ENCODE data around the gene FAM111A.

DNA sequence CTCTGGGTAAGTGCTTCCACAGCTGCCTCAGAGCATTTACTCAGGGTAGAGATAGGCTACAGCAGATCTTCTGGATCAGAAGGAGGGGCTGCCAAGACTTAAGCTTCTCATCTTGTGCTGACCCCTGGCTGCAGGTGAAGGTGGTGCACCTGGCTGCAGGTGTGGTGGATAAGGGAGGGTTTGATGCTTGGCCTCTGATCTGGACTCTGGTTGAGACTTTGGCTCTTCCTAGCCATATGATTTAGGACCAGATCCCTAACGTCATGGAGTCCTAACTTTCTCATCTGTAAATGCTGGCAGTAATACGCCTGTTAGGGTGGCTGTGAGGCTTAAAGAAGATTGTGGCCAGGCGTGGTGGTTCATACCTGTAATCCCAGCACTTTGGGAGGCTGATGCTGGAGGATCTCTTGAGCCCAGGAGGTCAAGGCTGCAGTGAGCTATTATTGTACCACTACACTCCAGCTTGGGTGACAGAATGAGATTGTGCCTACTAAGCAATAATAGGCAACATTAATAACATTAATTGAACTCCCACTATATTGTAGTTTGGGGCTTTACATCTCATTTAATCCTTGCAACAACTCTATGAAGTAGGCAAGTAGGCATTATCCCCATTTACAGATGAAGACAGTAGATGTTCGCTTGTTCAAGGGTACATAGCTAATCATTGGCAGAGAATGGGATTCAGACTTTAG is 39.9 kb downstream of the FAM111A start:
- TF ChIP-seq CTCF (IDR thresholded peaks at IDR 0.05; ENCODE audit: extremely low read depth in 1 of 2, insufficient read depth in 1 of 2, low read depth in 1 of 2, low read length in 2 of 2) (no peak), POLR2A (IDR thresholded peaks at IDR 0.05; ENCODE audit: low read depth, low read length) (no peak), POLR2AphosphoS5 (IDR thresholded peaks at IDR 0.05; ENCODE audit: insufficient read depth, low read depth, low read length) (no peak), EZH2 (IDR thresholded peaks at IDR 0.05; ENCODE audit: borderline replicate concordance, low read depth, low read length, severe bottlenecking) (no peak), MAX (IDR thresholded peaks at IDR 0.05; ENCODE audit: insufficient read depth, insufficient read length) (no peak), FOS (IDR thresholded peaks at IDR 0.05; ENCODE audit: borderline replicate concordance, insufficient read depth, low read length) (no peak), JUN (IDR thresholded peaks at IDR 0.05; ENCODE audit: borderline replicate concordance, insufficient read depth, insufficient read length, low read depth) (no peak), MYC (IDR thresholded peaks at IDR 0.05; ENCODE audit: low read depth, low read length) (no peak), GATA2 (IDR thresholded peaks at IDR 0.05; ENCODE audit: insufficient read depth, insufficient read length, low read depth, low read length) (no peak)

Data from endothelial cell of umbilical vein (primary cell).